Adrenal gland (tissue), 12 donors: ENCODE data around the gene RNF223. TPM values are rescaled to one million over a fixed set of nuclear protein-coding genes. Genes with fewer than 3 reads are reported as not detected.

Experiments
- DNase-seq, 7 donors: peaks; one replicate each; pipeline ENCODE4 v3.0.0-alpha.2; 2019 to 2020
- H3K27ac ChIP-seq, 5 donors: fragments of 200-600 bp; sonication (generic) in 4 of 5; 1 replicate in 3 of 5; 2 replicates in 2 of 5; pipeline versions ENCODE4 v1.5.1 to v1.8.0; 2016 to 2020; ENCODE audit warnings: mild to moderate bottlenecking in 1 of 5
- H3K27me3 ChIP-seq: fragments of 200-600 bp; 2 replicates; pipeline ENCODE4 v1.8.0; 2021
- H3K36me3 ChIP-seq, 2 donors: fragments of 200-600 bp; replicated peaks in 1 of 2; 1 replicate in 1 of 2; 2 replicates in 1 of 2; pipeline versions ENCODE4 v1.5.1 to v1.8.0; 2018 to 2022
- H3K4me1 ChIP-seq, 2 donors: fragments of 200-600 bp; replicated peaks in 1 of 2; 1 replicate in 1 of 2; 2 replicates in 1 of 2; pipeline versions ENCODE4 v1.5.1 to v1.8.0; 2018 to 2021
- H3K4me3 ChIP-seq, 4 donors: fragments of 200-600 bp; sonication (generic) in 3 of 4; one replicate each; pipeline ENCODE4 v1.5.1; 2016 to 2018
- H3K9me3 ChIP-seq, 3 donors: fragments of 200-600 bp; sonication (generic) in 1 of 3; replicated peaks in 1 of 3; 1 replicate in 2 of 3; 2 replicates in 1 of 3; pipeline versions ENCODE4 v1.5.1 to v1.8.0; 2016 to 2021
- POLR2A ChIP-seq, 2 donors: fragments of 450-650 bp; IDR thresholded peaks; one replicate each; pipeline ENCODE4 v1.6.1; 2017; ENCODE audit warnings: antibody characterized with exemption in 2 of 2, mild to moderate bottlenecking in 2 of 2, moderate library complexity in 1 of 2
- WGBS, 4 donors: extraction: QIAGEN DNeasy Blood & Tissue Kit in 2 of 4; methylation state at CpG; one replicate each; pipeline versions ENCODE4 v1.1.5 to v1.1.7; 2013 to 2017; 5-methylcytosine and 5-hydroxymethylcytosine counted together
- intact Hi-C, 2 donors: fragments of 100-400 bp; cut with DNase I; formaldehyde crosslinking; loops; one replicate each; pipeline versions ENCODE4 v1.14.1 to v1.15.0; 2022 to 2023
- polyA plus RNA-seq, 3 donors: library from polyadenylated mRNA; stranded (reverse); fragments of 200-250 nt in 2 of 3; fragments of 350-450 nt in 1 of 3; fragmentation: Illumina TruSeq in 1 of 3; extraction: RNeasy Lipid Tissue Mini Kit (QIAGEN cat#74804) in 1 of 3; gene quantifications; one replicate each; pipeline ENCODE4 v1.2.3, GENCODE V29; 2013 to 2014
- total RNA-seq, 9 donors: library from RNA; depleted of rRNA in 4 of 9; stranded (reverse); fragments of >200 nt in 4 of 9; fragments of 120-200 nt in 1 of 9; fragmentation: NEBNext Ultra II Directional in 1 of 9; extraction: Animal tissue kit (Norgen Biotek cat#: 25700) in 1 of 9; gene quantifications; one replicate each; pipeline versions ENCODE4 v1.1.0 to v1.2.4, GENCODE V29; 2013 to 2023
- TF ChIP-seq, protein P1 (sequence below), 6 experiments: fragments of 450-650 bp in 4 of 6; fragments of 200-600 bp in 2 of 6; sonication (generic) in 1 of 6; IDR thresholded peaks; 1 replicate in 5 of 6; 2 replicates in 1 of 6; pipeline versions ENCODE4 v1.5.1 to v1.8.0; 2016 to 2021; ENCODE audit warnings: antibody characterized with exemption in 6 of 6, mild to moderate bottlenecking in 2 of 6, moderate library complexity in 1 of 6
- donor health status: healthy with polysubstance abuse.
- donor health status: Bipolar disorder and iron deficiency.
- donor health status: DM: yes; HTN: yes; CAD: no.
- donor health status: DM: no; HTN: no; CAD: no.
- donor health status: DM: no; HTN: no; CAD: no.
- donor health status: DM: yes; HTN: yes; CAD: no.

Gene RNF223
- total and polyA plus RNA-seq, 12 donors = 0.03 TPM; not detected in 11

DNA sequence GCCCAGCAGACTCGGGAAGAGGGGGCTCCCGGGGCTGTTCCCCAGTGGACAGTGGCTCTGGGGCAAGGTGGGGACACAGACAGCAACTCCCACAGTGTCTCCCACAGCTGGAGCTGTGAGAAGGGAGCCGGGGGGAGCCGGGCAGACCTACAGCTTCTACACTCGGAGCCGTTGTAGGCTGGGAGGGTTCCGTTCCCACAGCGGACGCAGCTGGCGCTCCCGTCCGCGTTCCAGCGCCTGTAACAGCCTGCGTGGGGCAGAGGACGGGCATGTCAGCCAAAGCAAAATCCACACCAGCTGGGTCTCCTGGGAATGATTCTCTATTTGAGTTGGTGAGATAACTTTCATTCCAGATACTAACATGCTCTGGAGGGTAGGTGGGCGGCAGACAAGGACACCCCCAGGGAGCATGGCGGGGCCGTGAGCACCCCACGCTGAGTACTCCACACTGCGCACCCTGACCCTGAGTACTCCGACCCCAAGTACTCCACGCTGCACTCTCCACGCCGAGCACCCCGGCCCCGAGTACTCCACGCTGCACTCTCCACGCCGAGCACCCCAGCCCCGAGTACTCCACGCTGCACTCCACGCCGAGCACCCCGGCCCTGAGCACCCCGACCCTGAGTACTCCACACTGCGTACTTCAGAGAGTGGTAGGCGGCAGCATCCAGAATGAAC is 13.4 kb upstream of the RNF223 start:
- Histone ChIP-seq H3K27me3 (no peaks in the 10 kb centered on the region), H3K4me3 (no peak overlapping the region), H3K27ac (no peak overlapping the region), H3K36me3 (no peaks in the 10 kb centered on the region), H3K9me3 (no peaks in the 10 kb centered on the region), H3K4me1 (no peaks in the 10 kb centered on the region)
- WGBS, 4 donors = 91 to 95% (median 94%) methylated on average over 9 to 38 of the region's 38 CpGs
- TF ChIP-seq POLR2A (IDR thresholded peaks at IDR 0.05) = no peak
- TF ChIP-seq, protein P1, sequence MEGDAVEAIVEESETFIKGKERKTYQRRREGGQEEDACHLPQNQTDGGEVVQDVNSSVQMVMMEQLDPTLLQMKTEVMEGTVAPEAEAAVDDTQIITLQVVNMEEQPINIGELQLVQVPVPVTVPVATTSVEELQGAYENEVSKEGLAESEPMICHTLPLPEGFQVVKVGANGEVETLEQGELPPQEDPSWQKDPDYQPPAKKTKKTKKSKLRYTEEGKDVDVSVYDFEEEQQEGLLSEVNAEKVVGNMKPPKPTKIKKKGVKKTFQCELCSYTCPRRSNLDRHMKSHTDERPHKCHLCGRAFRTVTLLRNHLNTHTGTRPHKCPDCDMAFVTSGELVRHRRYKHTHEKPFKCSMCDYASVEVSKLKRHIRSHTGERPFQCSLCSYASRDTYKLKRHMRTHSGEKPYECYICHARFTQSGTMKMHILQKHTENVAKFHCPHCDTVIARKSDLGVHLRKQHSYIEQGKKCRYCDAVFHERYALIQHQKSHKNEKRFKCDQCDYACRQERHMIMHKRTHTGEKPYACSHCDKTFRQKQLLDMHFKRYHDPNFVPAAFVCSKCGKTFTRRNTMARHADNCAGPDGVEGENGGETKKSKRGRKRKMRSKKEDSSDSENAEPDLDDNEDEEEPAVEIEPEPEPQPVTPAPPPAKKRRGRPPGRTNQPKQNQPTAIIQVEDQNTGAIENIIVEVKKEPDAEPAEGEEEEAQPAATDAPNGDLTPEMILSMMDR (IDR thresholded peaks at IDR 0.05) = no peak
- DNase-seq = peak in 1 of 7 donors; percentile 11
- intact Hi-C loops = no loop called here

DNA sequence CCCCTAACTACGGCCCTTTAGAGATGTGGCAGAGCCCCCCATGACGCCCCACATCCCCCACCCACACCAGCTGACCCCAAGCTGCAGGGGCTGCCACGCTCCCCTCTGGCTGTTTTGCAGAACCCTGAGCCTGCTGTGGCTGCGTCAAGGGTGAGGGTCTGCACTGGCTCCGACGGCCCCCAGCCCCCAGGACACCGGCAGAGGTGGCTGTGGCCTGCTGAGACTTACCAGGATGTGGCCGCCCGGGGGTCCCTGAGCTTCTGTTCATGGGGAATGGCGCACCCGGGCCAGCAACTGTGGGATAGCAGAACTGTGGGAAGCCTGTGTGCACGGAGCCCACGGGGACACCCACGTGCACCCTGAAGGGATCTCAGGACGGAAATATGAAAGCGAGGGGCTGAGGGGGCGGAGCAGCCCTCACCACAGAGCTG is 12.8 kb upstream of the RNF223 start:
- 87 to 95% (median 93%) methylated on average over 8 to 17 of the region's 17 CpGs for WGBS, 4 donors
- Histone ChIP-seq H3K4me3 (no peak overlapping the region), H3K36me3 (no peaks in the 10 kb centered on the region), H3K4me1 (no peaks in the 10 kb centered on the region), H3K27me3 (no peaks in the 10 kb centered on the region), H3K9me3 (no peaks in the 10 kb centered on the region), H3K27ac (no peak overlapping the region)
- peak in 2 of 7 donors; percentile 7 to 14 for DNase-seq
- intact Hi-C loops = no loop called here
- no peak for TF ChIP-seq POLR2A (IDR thresholded peaks at IDR 0.05)
- TF ChIP-seq, protein P1 (IDR thresholded peaks at IDR 0.05) = no peak

DNA sequence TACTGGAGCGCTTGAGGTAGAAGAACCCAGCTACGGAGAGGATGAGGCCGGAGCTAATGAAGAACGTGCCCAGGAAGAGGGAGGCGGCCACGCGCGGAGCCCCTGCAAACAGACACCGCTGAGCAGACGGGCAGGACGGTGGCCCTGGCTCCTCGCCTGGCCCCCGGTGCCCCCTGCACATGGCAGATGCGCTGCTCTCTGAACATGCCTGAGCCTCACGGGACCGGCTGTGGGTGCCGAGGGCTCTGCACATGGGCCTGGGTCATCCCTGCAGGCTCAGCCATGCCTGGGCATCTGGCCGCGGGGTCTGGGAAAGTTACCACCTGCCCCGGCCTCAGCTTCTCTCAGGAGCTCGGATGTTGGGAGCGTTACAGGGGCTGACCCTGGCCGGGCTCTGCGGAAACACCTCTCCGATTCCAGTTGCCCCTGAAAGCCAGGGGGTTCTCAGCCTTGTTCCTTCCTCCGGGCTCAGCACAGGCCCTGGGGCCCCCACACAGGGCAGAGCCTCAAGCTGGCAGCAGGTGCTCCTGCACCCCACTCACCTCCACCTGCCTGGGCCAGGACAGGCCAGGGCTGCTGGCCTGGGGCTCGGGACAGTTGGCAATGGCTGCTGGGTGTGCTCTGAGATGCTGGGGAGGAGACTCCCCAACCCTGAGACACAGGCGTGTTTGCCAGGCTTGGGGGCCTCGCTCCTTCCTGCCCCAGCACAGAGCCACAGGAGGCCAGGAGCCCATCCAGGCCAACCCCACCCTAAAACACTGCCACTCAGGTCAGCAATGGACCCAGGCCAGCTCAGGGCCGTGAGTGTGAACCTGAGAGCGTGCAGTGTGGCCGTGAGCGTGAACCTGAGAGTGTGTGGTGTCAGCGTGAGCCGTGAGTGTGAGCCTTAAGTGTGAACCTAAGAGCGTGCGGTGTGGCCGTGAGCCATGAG is 12.1 kb upstream of the RNF223 start:
- Histone ChIP-seq H3K4me1 (no peaks in the 10 kb centered on the region), H3K36me3 (no peaks in the 10 kb centered on the region), H3K27me3 (no peaks in the 10 kb centered on the region), H3K9me3 (no peaks in the 10 kb centered on the region), H3K4me3 (no peak overlapping the region), H3K27ac (no peak overlapping the region)
- TF ChIP-seq POLR2A (IDR thresholded peaks at IDR 0.05) = no peak
- TF ChIP-seq, protein P1 (IDR thresholded peaks at IDR 0.05) = no peak
- intact Hi-C loops = no loop called here
- 93 to 97% (median 95%) methylated on average over 20 to 38 of the region's 38 CpGs for WGBS, 4 donors
- DNase-seq = peak in 2 of 7 donors; percentile 10 to 13

DNA sequence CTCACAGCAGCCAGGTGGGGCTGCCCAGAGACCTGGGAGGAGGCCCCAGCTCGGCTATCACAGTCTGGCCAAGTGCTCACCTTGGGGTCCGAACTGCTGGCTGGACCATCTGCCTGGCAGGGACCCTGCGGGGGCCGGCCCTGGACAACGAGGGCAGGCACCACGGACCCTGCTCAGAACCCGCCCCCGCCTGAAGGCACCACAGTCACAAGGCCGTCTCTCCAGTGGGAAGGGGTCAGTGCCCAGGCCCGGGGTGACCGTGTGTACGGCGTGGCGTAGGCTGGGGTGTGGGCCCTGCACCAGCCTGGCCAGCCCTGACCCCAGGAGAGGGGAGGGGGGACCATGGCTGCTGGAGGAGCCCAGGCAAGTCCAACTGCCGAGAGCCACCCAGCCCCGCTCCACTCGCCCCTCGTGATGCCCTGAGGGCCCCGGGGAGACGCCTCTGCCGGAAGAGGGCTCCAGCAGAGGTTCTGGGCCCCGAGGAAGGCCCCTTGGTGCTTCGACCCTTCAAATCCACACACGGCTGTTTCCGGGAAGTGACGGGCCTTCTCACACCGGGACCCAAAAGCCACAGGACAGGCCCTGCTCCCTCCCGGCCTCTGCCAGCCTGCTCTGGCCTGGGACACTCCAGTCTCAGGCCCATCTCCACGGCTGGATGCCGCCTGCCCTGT is 11.2 kb upstream of the RNF223 start:
- Histone ChIP-seq H3K27ac (no peak overlapping the region), H3K4me1 (peaks cover 0 to 1% of the 10 kb centered on the region in 2 donors), H3K27me3 (no peaks in the 10 kb centered on the region), H3K4me3 (no peak overlapping the region), H3K36me3 (no peaks in the 10 kb centered on the region), H3K9me3 (no peaks in the 10 kb centered on the region)
- intact Hi-C loops = no loop called here
- TF ChIP-seq, protein P1 (IDR thresholded peaks at IDR 0.05) = no peak
- TF ChIP-seq POLR2A (IDR thresholded peaks at IDR 0.05) = no peak
- 92 to 96% (median 94%) methylated on average over 13 to 30 of the region's 30 CpGs for WGBS, 4 donors
- DNase-seq = peak in 2 of 7 donors; percentile 9 to 10
